ENCODE data around the gene C3orf18.

C3orf18 gene

GRCh38 chr3:50559702-50560101 is 7.8 kb downstream of the C3orf18 start:
- H3K4me3 ChIP-seq (ENCODE audit: low read depth in 1 of 2, low read length in 1 of 2) = no peak overlapping the region
- no peaks in the 10 kb centered on the region for H3K36me3 ChIP-seq
- H3K27ac ChIP-seq = no peak overlapping the region
- H3K4me1 ChIP-seq (ENCODE audit: control insufficient read depth in 1 of 2, insufficient read depth in 1 of 2, low read depth in 1 of 2, low read length in 1 of 2) = no peaks in the 10 kb centered on the region
- no peaks in the 10 kb centered on the region for H3K9me3 ChIP-seq
- TF ChIP-seq CTCF (IDR thresholded peaks at IDR 0.05) = no peak
- H3K27me3 ChIP-seq = no peaks in the 10 kb centered on the region

GRCh38 chr3:50557915-50558314 is 9.6 kb downstream of the C3orf18 start:
- no peaks in the 10 kb centered on the region for H3K27me3 ChIP-seq
- no peak for TF ChIP-seq CTCF (IDR thresholded peaks at IDR 0.05)
- H3K4me1 ChIP-seq (ENCODE audit: control insufficient read depth in 1 of 2, insufficient read depth in 1 of 2, low read depth in 1 of 2, low read length in 1 of 2) = no peaks in the 10 kb centered on the region
- no peak overlapping the region for H3K4me3 ChIP-seq (ENCODE audit: low read depth in 1 of 2, low read length in 1 of 2)
- H3K36me3 ChIP-seq = no peaks in the 10 kb centered on the region
- no peak overlapping the region for H3K27ac ChIP-seq
- no peaks in the 10 kb centered on the region for H3K9me3 ChIP-seq

- H3K36me3 ChIP-seq = no peaks in the 10 kb centered on the region
Measured at GRCh38 chr3:50557106-50557505, 10.4 kb downstream of the C3orf18 start.

GRCh38 chr3:50554553-50554952 is 13.0 kb downstream of the C3orf18 start:
- Histone ChIP-seq H3K4me3 (ENCODE audit: low read depth in 1 of 2, low read length in 1 of 2) (no peak overlapping the region), H3K27ac (no peak overlapping the region), H3K36me3 (no peaks in the 10 kb centered on the region), H3K27me3 (no peaks in the 10 kb centered on the region), H3K9me3 (no peaks in the 10 kb centered on the region), H3K4me1 (ENCODE audit: control insufficient read depth in 1 of 2, insufficient read depth in 1 of 2, low read depth in 1 of 2, low read length in 1 of 2) (no peaks in the 10 kb centered on the region)
- TF ChIP-seq CTCF (IDR thresholded peaks at IDR 0.05) = no peak

More at GRCh38 chr3:50557106-50557505, 10.4 kb downstream of the C3orf18 start:
- H3K4me1 ChIP-seq (ENCODE audit: control insufficient read depth in 1 of 2, insufficient read depth in 1 of 2, low read depth in 1 of 2, low read length in 1 of 2) = no peaks in the 10 kb centered on the region
- no peaks in the 10 kb centered on the region for H3K9me3 ChIP-seq
- TF ChIP-seq CTCF (IDR thresholded peaks at IDR 0.05) = no peak
- H3K4me3 ChIP-seq (ENCODE audit: low read depth in 1 of 2, low read length in 1 of 2) = no peak overlapping the region
- no peaks in the 10 kb centered on the region for H3K27me3 ChIP-seq
- H3K27ac ChIP-seq = no peak overlapping the region

- Histone ChIP-seq H3K36me3 (no peaks in the 10 kb centered on the region), H3K9me3 (no peaks in the 10 kb centered on the region), H3K4me3 (ENCODE audit: low read depth in 1 of 2, low read length in 1 of 2) (no peak overlapping the region), H3K27me3 (no peaks in the 10 kb centered on the region), H3K4me1 (ENCODE audit: control insufficient read depth in 1 of 2, insufficient read depth in 1 of 2, low read depth in 1 of 2, low read length in 1 of 2) (no peaks in the 10 kb centered on the region), H3K27ac (no peak overlapping the region)
- no peak for TF ChIP-seq CTCF (IDR thresholded peaks at IDR 0.05)
Measured at GRCh38 chr3:50552598-50552997, 14.9 kb downstream of the C3orf18 start.
